ENCODE results near the gene ARHGAP8. TPM values are rescaled to one million over a fixed set of nuclear protein-coding genes. Genes with fewer than 3 reads are reported as not detected.

Gene ARHGAP8
- total and polyA plus RNA-seq, 2 experiments from 2014 or later = 62.8 to 64.9 TPM

DNA sequence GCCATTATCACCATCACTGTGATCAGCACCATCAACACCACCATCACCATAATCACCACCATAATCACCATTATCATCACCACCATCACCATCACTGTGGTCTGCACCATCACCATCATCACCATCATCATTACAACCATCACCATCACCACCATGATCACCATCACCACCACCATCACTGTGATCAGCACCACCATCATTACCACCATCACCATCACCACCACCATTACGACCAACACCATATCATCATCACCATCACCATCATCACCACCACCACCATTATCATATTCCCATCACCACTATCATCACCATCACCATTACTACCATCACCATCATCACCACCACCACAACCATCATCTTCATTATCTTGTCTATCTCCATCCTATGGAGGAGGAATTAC, 132.2 kb downstream of the ARHGAP8 start (continued):
- TF ChIP-seq, protein P1, sequence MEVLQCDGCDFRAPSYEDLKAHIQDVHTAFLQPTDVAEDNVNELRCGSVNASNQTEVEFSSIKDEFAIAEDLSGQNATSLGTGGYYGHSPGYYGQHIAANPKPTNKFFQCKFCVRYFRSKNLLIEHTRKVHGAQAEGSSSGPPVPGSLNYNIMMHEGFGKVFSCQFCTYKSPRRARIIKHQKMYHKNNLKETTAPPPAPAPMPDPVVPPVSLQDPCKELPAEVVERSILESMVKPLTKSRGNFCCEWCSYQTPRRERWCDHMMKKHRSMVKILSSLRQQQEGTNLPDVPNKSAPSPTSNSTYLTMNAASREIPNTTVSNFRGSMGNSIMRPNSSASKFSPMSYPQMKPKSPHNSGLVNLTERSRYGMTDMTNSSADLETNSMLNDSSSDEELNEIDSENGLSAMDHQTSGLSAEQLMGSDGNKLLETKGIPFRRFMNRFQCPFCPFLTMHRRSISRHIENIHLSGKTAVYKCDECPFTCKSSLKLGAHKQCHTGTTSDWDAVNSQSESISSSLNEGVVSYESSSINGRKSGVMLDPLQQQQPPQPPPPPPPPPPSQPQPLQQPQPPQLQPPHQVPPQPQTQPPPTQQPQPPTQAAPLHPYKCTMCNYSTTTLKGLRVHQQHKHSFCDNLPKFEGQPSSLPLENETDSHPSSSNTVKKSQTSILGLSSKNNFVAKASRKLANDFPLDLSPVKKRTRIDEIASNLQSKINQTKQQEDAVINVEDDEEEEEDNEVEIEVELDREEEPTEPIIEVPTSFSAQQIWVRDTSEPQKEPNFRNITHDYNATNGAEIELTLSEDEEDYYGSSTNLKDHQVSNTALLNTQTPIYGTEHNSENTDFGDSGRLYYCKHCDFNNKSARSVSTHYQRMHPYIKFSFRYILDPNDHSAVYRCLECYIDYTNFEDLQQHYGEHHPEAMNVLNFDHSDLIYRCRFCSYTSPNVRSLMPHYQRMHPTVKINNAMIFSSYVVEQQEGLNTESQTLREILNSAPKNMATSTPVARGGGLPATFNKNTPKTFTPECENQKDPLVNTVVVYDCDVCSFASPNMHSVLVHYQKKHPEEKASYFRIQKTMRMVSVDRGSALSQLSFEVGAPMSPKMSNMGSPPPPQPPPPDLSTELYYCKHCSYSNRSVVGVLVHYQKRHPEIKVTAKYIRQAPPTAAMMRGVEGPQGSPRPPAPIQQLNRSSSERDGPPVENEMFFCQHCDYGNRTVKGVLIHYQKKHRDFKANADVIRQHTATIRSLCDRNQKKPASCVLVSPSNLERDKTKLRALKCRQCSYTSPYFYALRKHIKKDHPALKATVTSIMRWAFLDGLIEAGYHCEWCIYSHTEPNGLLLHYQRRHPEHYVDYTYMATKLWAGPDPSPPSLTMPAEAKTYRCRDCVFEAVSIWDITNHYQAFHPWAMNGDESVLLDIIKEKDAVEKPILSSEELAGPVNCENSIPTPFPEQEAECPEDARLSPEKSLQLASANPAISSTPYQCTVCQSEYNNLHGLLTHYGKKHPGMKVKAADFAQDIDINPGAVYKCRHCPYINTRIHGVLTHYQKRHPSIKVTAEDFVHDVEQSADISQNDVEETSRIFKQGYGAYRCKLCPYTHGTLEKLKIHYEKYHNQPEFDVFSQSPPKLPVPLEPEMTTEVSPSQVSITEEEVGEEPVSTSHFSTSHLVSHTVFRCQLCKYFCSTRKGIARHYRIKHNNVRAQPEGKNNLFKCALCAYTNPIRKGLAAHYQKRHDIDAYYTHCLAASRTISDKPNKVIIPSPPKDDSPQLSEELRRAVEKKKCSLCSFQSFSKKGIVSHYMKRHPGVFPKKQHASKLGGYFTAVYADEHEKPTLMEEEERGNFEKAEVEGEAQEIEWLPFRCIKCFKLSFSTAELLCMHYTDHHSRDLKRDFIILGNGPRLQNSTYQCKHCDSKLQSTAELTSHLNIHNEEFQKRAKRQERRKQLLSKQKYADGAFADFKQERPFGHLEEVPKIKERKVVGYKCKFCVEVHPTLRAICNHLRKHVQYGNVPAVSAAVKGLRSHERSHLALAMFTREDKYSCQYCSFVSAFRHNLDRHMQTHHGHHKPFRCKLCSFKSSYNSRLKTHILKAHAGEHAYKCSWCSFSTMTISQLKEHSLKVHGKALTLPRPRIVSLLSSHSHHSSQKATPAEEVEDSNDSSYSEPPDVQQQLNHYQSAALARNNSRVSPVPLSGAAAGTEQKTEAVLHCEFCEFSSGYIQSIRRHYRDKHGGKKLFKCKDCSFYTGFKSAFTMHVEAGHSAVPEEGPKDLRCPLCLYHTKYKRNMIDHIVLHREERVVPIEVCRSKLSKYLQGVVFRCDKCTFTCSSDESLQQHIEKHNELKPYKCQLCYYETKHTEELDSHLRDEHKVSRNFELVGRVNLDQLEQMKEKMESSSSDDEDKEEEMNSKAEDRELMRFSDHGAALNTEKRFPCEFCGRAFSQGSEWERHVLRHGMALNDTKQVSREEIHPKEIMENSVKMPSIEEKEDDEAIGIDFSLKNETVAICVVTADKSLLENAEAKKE (CRISPR knock-in tag; IDR thresholded peaks at IDR 0.05) = no peak
- no peak for TF ChIP-seq NANOG (IDR thresholded peaks at IDR 0.05; ENCODE audit: borderline replicate concordance)
- TF ChIP-seq POLR2AphosphoS5 (IDR thresholded peaks at IDR 0.05; ENCODE audit: low read depth) = no peak
- TF ChIP-seq, protein P2, sequence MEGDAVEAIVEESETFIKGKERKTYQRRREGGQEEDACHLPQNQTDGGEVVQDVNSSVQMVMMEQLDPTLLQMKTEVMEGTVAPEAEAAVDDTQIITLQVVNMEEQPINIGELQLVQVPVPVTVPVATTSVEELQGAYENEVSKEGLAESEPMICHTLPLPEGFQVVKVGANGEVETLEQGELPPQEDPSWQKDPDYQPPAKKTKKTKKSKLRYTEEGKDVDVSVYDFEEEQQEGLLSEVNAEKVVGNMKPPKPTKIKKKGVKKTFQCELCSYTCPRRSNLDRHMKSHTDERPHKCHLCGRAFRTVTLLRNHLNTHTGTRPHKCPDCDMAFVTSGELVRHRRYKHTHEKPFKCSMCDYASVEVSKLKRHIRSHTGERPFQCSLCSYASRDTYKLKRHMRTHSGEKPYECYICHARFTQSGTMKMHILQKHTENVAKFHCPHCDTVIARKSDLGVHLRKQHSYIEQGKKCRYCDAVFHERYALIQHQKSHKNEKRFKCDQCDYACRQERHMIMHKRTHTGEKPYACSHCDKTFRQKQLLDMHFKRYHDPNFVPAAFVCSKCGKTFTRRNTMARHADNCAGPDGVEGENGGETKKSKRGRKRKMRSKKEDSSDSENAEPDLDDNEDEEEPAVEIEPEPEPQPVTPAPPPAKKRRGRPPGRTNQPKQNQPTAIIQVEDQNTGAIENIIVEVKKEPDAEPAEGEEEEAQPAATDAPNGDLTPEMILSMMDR (conservative IDR thresholded peaks at IDR 0.05; ENCODE audit: low read depth in 2 of 2) = no peak

DNA sequence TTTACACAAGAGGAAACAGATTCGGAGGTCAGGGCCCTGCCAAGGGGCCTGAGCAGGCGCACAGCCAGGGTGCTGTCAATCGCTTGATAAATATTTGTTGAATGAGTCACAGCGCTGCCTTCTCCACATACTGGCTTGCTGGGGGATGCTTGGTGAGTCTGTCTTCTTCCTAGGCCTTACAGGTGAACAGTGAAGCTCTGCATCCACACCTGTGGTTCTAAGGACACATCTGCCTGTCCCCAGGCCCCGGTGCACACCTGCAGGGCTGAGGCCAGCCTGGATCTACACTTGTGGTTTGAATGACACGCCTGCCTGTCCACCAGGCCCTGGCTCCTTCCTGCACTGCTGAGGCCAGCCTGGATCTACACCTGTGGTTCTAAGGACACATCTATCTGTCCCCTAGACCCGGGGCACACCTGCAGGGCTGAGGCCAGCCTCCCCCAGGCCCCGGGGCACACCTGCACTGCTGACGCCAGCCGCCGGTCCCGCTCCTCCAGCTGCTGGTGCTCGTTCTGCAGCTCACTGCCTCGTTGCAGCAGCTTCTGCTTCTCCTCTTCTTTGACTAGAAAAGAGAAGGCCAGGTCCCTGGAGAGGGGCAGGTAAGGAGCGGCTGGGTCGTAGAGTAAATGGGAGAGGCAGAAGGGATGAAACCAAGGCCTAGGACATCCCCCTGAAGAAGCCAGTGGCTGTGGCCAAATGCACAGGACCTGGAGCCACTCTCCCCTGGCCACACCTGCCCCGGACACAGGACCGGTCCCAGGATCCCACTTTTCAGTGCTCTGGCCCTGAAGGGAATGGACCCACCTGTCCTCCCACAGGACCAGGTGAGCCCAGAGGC, 132.8 kb downstream of the ARHGAP8 start:
- H3K27ac Mint-ChIP-seq = no peak overlapping the region
- H3K4me1 Mint-ChIP-seq = peaks cover 9% of the 10 kb centered on the region
- no peaks in the 10 kb centered on the region for H3K79me2 ChIP-seq (replicated peaks; ENCODE audit: insufficient read depth)
- H2AFZ ChIP-seq = no peak overlapping the region
- H3K27me3 Mint-ChIP-seq (ENCODE audit: insufficient read depth, low read depth, poor library complexity) = peaks cover 4% of the 10 kb centered on the region
- no peak overlapping the region for H3K4me2 ChIP-seq
- no peak for ATAC-seq
- H3K4me3 Mint-ChIP-seq = no peak overlapping the region
- H3K4me3 ChIP-seq = no peak overlapping the region
- TF ChIP-seq STAT1 (IDR thresholded peaks at IDR 0.05; ENCODE audit: unreplicated experiment) = no peak
- no peak for TF ChIP-seq ZNF331 (CRISPR knock-in tag; IDR thresholded peaks at IDR 0.05; ENCODE audit: low read depth)
- TF ChIP-seq NANOG (IDR thresholded peaks at IDR 0.05; ENCODE audit: borderline replicate concordance) = no peak
- TF ChIP-seq EZH2 (IDR thresholded peaks at IDR 0.05; ENCODE audit: low read depth, unreplicated experiment) = no peak
- TF ChIP-seq CREB1 (CRISPR knock-in tag; IDR thresholded peaks at IDR 0.05; ENCODE audit: low read depth) = no peak
- TF ChIP-seq EZH2phosphoT487 (IDR thresholded peaks at IDR 0.05; ENCODE audit: unreplicated experiment) = no peak
- TF ChIP-seq, protein P3, sequence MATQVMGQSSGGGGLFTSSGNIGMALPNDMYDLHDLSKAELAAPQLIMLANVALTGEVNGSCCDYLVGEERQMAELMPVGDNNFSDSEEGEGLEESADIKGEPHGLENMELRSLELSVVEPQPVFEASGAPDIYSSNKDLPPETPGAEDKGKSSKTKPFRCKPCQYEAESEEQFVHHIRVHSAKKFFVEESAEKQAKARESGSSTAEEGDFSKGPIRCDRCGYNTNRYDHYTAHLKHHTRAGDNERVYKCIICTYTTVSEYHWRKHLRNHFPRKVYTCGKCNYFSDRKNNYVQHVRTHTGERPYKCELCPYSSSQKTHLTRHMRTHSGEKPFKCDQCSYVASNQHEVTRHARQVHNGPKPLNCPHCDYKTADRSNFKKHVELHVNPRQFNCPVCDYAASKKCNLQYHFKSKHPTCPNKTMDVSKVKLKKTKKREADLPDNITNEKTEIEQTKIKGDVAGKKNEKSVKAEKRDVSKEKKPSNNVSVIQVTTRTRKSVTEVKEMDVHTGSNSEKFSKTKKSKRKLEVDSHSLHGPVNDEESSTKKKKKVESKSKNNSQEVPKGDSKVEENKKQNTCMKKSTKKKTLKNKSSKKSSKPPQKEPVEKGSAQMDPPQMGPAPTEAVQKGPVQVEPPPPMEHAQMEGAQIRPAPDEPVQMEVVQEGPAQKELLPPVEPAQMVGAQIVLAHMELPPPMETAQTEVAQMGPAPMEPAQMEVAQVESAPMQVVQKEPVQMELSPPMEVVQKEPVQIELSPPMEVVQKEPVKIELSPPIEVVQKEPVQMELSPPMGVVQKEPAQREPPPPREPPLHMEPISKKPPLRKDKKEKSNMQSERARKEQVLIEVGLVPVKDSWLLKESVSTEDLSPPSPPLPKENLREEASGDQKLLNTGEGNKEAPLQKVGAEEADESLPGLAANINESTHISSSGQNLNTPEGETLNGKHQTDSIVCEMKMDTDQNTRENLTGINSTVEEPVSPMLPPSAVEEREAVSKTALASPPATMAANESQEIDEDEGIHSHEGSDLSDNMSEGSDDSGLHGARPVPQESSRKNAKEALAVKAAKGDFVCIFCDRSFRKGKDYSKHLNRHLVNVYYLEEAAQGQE (IDR thresholded peaks at IDR 0.05; ENCODE audit: unreplicated experiment) = no peak
- no peaks in the 10 kb centered on the region for H3K9me2 ChIP-seq (ENCODE audit: insufficient read depth)
- peaks cover 25% of the 10 kb centered on the region for H3K36me3 Mint-ChIP-seq (ENCODE audit: low read depth)
- no peaks in the 10 kb centered on the region for H3K36me3 ChIP-seq (ENCODE audit: insufficient read depth)
- H3K27ac ChIP-seq (ENCODE audit: low read depth) = no peak overlapping the region
- H3K9me3 Mint-ChIP-seq = no peaks in the 10 kb centered on the region
- H4K20me1 ChIP-seq (replicated peaks; ENCODE audit: insufficient read depth) = no peaks in the 10 kb centered on the region
- H3K4me1 ChIP-seq (ENCODE audit: insufficient read depth) = peaks cover 6% of the 10 kb centered on the region
- no peaks in the 10 kb centered on the region for H3K27me3 ChIP-seq (ENCODE audit: insufficient read depth)
- no peaks in the 10 kb centered on the region for H3F3A ChIP-seq (replicated peaks; ENCODE audit: low read depth)
- DNase-seq (ENCODE audit: low spot score) = no peak
